GM18508 (cell line): ENCODE data around the gene ADGRG3.

Experiments used
- ATAC-seq: cut with Tn5 transposase; IDR thresholded peaks from one replicate; pipeline ENCODE4 v1.9.1; 2021; ENCODE audit warnings: moderate number of reproducible peaks; ENCODE audit not compliant: insufficient read depth, unreplicated experiment

Gene ADGRG3

DNA sequence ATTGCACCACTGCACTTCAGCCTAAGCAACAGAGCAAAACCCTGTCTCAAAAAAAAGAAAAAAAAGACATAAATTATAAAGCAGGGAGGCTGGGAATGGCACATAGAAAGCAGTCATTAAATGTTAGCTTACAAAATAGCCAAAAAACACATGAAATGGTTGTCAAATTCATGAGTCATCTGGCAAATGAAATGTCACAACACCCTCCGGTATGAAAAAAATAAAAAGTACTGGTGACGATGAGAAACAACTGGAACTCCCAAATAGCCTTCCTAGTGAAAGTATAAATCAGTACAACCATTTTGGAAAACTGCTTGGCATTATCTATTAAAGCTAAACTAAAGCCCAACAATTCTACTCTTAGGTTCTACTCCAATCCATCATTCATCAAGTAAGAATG lies 63.9 kb downstream of the ADGRG3 start:
- no peak for ATAC-seq

DNA sequence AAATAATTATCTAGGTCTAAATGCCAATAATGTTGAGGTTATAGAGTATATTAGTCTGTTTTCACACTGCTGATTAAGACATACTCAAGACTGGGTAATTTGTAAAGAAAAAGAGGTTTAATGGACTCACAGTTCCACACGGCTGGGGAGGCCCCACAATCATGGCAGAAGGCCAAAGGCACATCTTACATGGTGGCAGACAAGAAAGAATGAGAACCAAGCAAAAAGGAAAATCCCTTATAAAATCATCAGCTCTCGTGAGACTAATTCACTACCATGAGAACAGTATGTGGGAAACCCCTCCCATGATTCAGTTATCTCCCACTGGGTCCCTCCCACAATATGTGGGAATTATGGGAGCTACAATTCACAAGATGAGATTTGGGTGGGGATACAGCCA lies 64.6 kb downstream of the ADGRG3 start:
- no peak for ATAC-seq

- no peak for ATAC-seq
These were observed 66.3 kb downstream of the ADGRG3 start for GRCh38 chr16:57734308-57734924.

- ATAC-seq = peak; percentile 88
These were observed 67.0 kb downstream of the ADGRG3 start for GRCh38 chr16:57734925-57735754.

GRCh38 chr16:57735755-57736418 lies 67.8 kb downstream of the ADGRG3 start, which contains the start of gene KATNB1:
Gene KATNB1 (plus strand): TSS chr16:57735770. CDS start chr16:57737244, 1,474 bp downstream.
- no peak for ATAC-seq

DNA sequence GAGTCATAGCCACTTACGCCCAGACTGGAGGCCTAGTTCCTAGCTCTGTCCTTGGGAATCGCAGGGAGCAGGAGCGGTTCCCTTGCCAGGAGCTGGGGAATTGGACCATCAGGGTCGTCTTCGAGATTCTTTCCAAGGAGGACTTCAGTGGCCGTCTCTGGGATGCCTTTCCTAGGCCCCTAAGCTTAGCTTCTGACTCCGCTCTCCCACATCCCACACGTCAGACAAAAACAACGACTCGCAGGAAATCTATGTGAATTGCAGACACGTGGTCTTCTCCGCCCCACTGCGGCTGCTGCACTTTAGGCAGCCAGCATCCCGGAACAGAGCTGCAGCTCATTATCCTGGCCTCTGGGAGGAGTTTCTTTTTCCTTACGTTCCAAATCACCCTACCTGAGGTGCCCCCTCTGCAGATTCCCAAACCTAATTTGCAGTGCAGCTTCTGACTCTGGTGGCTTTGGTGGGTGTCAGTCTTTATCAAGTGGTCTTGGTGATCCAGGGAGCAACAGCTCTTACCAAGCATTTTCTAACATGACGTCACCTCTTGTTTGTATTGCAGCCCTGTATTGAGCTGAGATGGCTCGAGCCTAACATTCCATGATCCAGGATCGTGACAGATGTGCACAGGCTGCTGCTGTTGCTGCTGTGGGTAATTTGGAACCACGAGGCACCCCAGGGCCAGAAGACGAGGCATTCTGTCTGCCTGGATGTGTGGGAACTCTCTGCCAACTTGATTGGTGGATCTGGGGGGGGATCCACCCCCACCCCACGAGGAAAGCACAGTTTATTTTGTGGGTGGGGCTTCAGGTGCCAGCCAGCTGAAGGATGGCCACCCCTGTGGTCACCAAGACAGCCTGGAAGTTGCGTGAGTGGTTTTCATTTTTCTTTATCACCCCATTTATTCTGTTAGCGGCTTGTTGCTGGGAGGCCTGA lies 68.6 kb downstream of the ADGRG3 start:
- no peak for ATAC-seq

GRCh38 chr16:57738844-57739243 lies 70.7 kb downstream of the ADGRG3 start:
- no peak for ATAC-seq
